Activated T-helper 17 cell treated with anti-CD3 and anti-CD28 coated beads, Interleukin-2, amount 50 U/mL, for 72 hours (primary cell): ENCODE measurements around the gene C22orf15. TPM values are rescaled to one million over a fixed set of nuclear protein-coding genes. Genes with fewer than 3 reads are reported as not detected.

Source experiments
- ATAC-seq: fragments of 150-1000 bp; cut with Tn5 transposase; replicated peaks from 2 replicates; pipeline ENCODE4 v1.10.0; 2021; ENCODE audit warnings: mild to moderate bottlenecking, moderate library complexity
- H3K27ac Mint-ChIP-seq: one replicate; pipeline ENCODE4 v1.8.0; 2022; ENCODE audit warnings: mixed read lengths
- H3K27me3 Mint-ChIP-seq: one replicate; pipeline ENCODE4 v1.8.0; 2022; ENCODE audit warnings: mixed read lengths
- H3K36me3 Mint-ChIP-seq: one replicate; pipeline ENCODE4 v1.8.0; 2022; ENCODE audit warnings: low read depth, mild to moderate bottlenecking, mixed read lengths
- H3K4me1 Mint-ChIP-seq: one replicate; pipeline ENCODE4 v1.8.0; 2022; ENCODE audit warnings: mixed read lengths
- H3K4me3 Mint-ChIP-seq: one replicate; pipeline ENCODE4 v1.8.0; 2022; ENCODE audit warnings: mild to moderate bottlenecking, mixed read lengths
- H3K9me3 Mint-ChIP-seq: one replicate; pipeline ENCODE4 v1.8.0; 2022; ENCODE audit warnings: mixed read lengths
- total RNA-seq, 2 donors: library from RNA; stranded (reverse); gene quantifications; one replicate each; pipeline ENCODE4 v1.2.3, GENCODE V29; 2022

Gene C22orf15
- total RNA-seq, 2 donors from 2014 or later: not detected

- no peaks in the 10 kb centered on the region for H3K4me1 Mint-ChIP-seq
- H3K9me3 Mint-ChIP-seq: no peaks in the 10 kb centered on the region
- ATAC-seq: no peak
- no peak overlapping the region for H3K4me3 Mint-ChIP-seq
- peaks cover 23% of the 10 kb centered on the region for H3K36me3 Mint-ChIP-seq
- H3K27me3 Mint-ChIP-seq: no peaks in the 10 kb centered on the region
- no peak overlapping the region for H3K27ac Mint-ChIP-seq
Measured at GRCh38 chr22:23743303-23743705, 19.5 kb upstream of the C22orf15 start.

- H3K27ac Mint-ChIP-seq: no peak overlapping the region
Measured at GRCh38 chr22:23744001-23744400, 18.8 kb upstream of the C22orf15 start.

GRCh38 chr22:23744485-23744884 lies 18.3 kb upstream of the C22orf15 start:
- Mint-ChIP-seq H3K4me1 (peaks cover under 1% of the 10 kb centered on the region), H3K27ac (no peak overlapping the region), H3K36me3 (peaks cover 23% of the 10 kb centered on the region), H3K27me3 (no peaks in the 10 kb centered on the region), H3K4me3 (no peak overlapping the region), H3K9me3 (no peaks in the 10 kb centered on the region)
- ATAC-seq: no peak

More at GRCh38 chr22:23744001-23744400, 18.8 kb upstream of the C22orf15 start:
- H3K9me3 Mint-ChIP-seq: no peaks in the 10 kb centered on the region
- H3K4me3 Mint-ChIP-seq: no peak overlapping the region
- no peaks in the 10 kb centered on the region for H3K27me3 Mint-ChIP-seq
- peaks cover 23% of the 10 kb centered on the region for H3K36me3 Mint-ChIP-seq
- ATAC-seq: no peak
- H3K4me1 Mint-ChIP-seq: no peaks in the 10 kb centered on the region

- no peak for ATAC-seq
- Mint-ChIP-seq H3K27me3 (no peaks in the 10 kb centered on the region), H3K27ac (no peak overlapping the region), H3K36me3 (peaks cover 23% of the 10 kb centered on the region), H3K4me3 (no peak overlapping the region), H3K9me3 (no peaks in the 10 kb centered on the region), H3K4me1 (peaks cover 12% of the 10 kb centered on the region)
Measured at GRCh38 chr22:23745791-23746190, 17.0 kb upstream of the C22orf15 start.

- peaks cover 4% of the 10 kb centered on the region for H3K36me3 Mint-ChIP-seq
Measured at GRCh38 chr22:23749841-23750301, 12.9 kb upstream of the C22orf15 start.

GRCh38 chr22:23750367-23750713 lies 12.4 kb upstream of the C22orf15 start:
- peak overlapping the region; percentile 80 for H3K27ac Mint-ChIP-seq
- H3K36me3 Mint-ChIP-seq: no peaks in the 10 kb centered on the region
- H3K4me1 Mint-ChIP-seq: peaks cover 12% of the 10 kb centered on the region
- peak overlapping the region; percentile 89 for H3K4me3 Mint-ChIP-seq
- ATAC-seq: no peak
- no peaks in the 10 kb centered on the region for H3K27me3 Mint-ChIP-seq
- no peaks in the 10 kb centered on the region for H3K9me3 Mint-ChIP-seq

More at GRCh38 chr22:23749841-23750301, 12.9 kb upstream of the C22orf15 start:
- Mint-ChIP-seq H3K4me3 (peak overlapping the region; percentile 89), H3K4me1 (peaks cover 12% of the 10 kb centered on the region), H3K9me3 (no peaks in the 10 kb centered on the region), H3K27me3 (no peaks in the 10 kb centered on the region), H3K27ac (peak overlapping the region; percentile 10)
- ATAC-seq: no peak

GRCh38 chr22:23750714-23751440 lies 11.9 kb upstream of the C22orf15 start, which contains the start of gene ZNF70:
Gene ZNF70 (minus strand): TSS chr22:23751112. CDS start chr22:23745140, 5,972 bp downstream.
- peak; percentile 99 for ATAC-seq
- H3K9me3 Mint-ChIP-seq: no peaks in the 10 kb centered on the region

GRCh38 chr22:23751441-23751996 lies 11.3 kb upstream of the C22orf15 start:
- Mint-ChIP-seq H3K36me3 (no peaks in the 10 kb centered on the region), H3K9me3 (no peaks in the 10 kb centered on the region), H3K4me3 (peak overlapping the region; percentile 89), H3K27ac (no peak overlapping the region), H3K27me3 (no peaks in the 10 kb centered on the region), H3K4me1 (peaks cover 12% of the 10 kb centered on the region)
- ATAC-seq: no peak

More at GRCh38 chr22:23750714-23751440, 11.9 kb upstream of the C22orf15 start, which contains the start of gene ZNF70:
- no peaks in the 10 kb centered on the region for H3K36me3 Mint-ChIP-seq
- peaks cover 12% of the 10 kb centered on the region for H3K4me1 Mint-ChIP-seq
- peak within 1 kb of the TSS; percentile 89 for H3K4me3 Mint-ChIP-seq
- H3K27me3 Mint-ChIP-seq: no peaks in the 10 kb centered on the region
- H3K27ac Mint-ChIP-seq: peak within 1 kb of the TSS; percentile 80

GRCh38 chr22:23752090-23752691 lies 10.6 kb upstream of the C22orf15 start:
- H3K4me3 Mint-ChIP-seq: peak overlapping the region; percentile 49
- no peak overlapping the region for H3K27ac Mint-ChIP-seq
- no peak for ATAC-seq
- H3K9me3 Mint-ChIP-seq: no peaks in the 10 kb centered on the region
- H3K36me3 Mint-ChIP-seq: no peaks in the 10 kb centered on the region
- no peaks in the 10 kb centered on the region for H3K27me3 Mint-ChIP-seq
- peaks cover 12% of the 10 kb centered on the region for H3K4me1 Mint-ChIP-seq

GRCh38 chr22:23752750-23753149 lies 10.0 kb upstream of the C22orf15 start:
- Mint-ChIP-seq H3K27me3 (no peaks in the 10 kb centered on the region), H3K4me1 (peaks cover 12% of the 10 kb centered on the region), H3K4me3 (peak overlapping the region; percentile 49), H3K9me3 (no peaks in the 10 kb centered on the region), H3K36me3 (no peaks in the 10 kb centered on the region), H3K27ac (no peak overlapping the region)
- ATAC-seq: no peak

GRCh38 chr22:23753385-23753784 lies 9.4 kb upstream of the C22orf15 start:
- Mint-ChIP-seq H3K27ac (no peak overlapping the region), H3K9me3 (no peaks in the 10 kb centered on the region), H3K27me3 (no peaks in the 10 kb centered on the region), H3K36me3 (no peaks in the 10 kb centered on the region), H3K4me1 (peaks cover 12% of the 10 kb centered on the region), H3K4me3 (no peak overlapping the region)
- ATAC-seq: no peak

GRCh38 chr22:23754220-23754919 lies 8.4 kb upstream of the C22orf15 start, which contains the start of gene VPREB3:
Gene VPREB3 (minus strand): TSS chr22:23754425. CDS start chr22:23754363, 62 bp downstream.
- no peaks in the 10 kb centered on the region for H3K9me3 Mint-ChIP-seq
- H3K27ac Mint-ChIP-seq: no peak within 1 kb of the TSS
- H3K4me1 Mint-ChIP-seq: peaks cover 12% of the 10 kb centered on the region
- no peaks in the 10 kb centered on the region for H3K27me3 Mint-ChIP-seq
- no peak within 1 kb of the TSS for H3K4me3 Mint-ChIP-seq
- ATAC-seq: no peak
- H3K36me3 Mint-ChIP-seq: no peaks in the 10 kb centered on the region

- Mint-ChIP-seq H3K36me3 (no peaks in the 10 kb centered on the region), H3K27me3 (no peaks in the 10 kb centered on the region), H3K4me1 (peaks cover 5% of the 10 kb centered on the region), H3K9me3 (no peaks in the 10 kb centered on the region), H3K4me3 (no peak overlapping the region), H3K27ac (no peak overlapping the region)
- no peak for ATAC-seq
Measured at GRCh38 chr22:23754980-23755636, 7.7 kb upstream of the C22orf15 start.

GRCh38 chr22:23755711-23756110 lies 7.1 kb upstream of the C22orf15 start:
- H3K4me1 Mint-ChIP-seq: no peaks in the 10 kb centered on the region
- H3K4me3 Mint-ChIP-seq: no peak overlapping the region
- ATAC-seq: no peak
- no peak overlapping the region for H3K27ac Mint-ChIP-seq
- H3K9me3 Mint-ChIP-seq: no peaks in the 10 kb centered on the region
- H3K36me3 Mint-ChIP-seq: no peaks in the 10 kb centered on the region
- H3K27me3 Mint-ChIP-seq: no peaks in the 10 kb centered on the region
